KBM-7 (cell line): ENCODE results near the gene LYPD8.

Experiments used
- DNase-seq: peaks from one replicate; pipeline ENCODE4 v3.0.0-alpha.2; 2015
- in situ Hi-C: fragments of 300-500 bp; cut with MboI; formaldehyde crosslinking; loops from 2 replicates; pipeline ENCODE4 v1.14.3; 2020; ENCODE audit warnings: low sequenced_read_pairs, low pct_unique_long_range_greater_than_20kb, mixed read lengths

Gene LYPD8

DNA sequence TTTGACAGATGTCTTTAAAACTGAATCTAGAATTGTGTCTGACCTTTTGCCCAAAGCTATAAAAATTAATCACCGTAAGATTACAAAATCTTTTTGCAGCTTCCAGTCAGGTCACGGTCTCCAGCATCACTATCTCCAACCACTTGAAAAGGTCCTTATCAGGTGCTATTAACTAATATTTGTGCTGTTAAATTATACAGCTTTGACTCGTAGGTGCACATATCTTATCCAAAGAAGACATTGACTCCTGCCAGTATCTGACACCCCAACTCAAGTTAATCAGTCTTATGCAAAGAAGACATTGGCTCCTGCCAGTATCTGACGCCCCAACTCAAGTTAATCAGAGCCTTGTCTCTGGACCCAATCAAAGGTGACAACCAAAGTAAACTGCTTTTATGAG lies 19.9 kb upstream of the LYPD8 start:
- no peak for DNase-seq
- in situ Hi-C loops = no loop called here

DNA sequence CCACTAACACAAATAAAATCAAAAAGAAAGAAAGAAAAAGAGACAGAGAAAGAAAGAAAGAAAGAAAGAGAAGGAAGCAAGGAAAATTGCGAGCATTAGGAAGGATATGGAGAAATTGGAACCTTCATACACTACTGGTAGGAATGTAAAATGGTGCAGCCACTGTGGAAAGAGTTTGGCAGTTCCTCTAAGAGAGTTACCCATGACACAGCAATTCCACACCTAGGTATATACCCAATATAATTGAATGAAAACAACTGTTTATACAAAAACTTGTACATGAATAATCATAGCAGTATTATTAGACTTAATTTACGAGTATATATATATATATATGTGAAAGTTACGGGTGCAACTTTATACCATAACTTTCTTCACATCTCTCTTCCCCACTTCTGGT lies 4.1 kb upstream of the LYPD8 start:
- DNase-seq = no peak
- in situ Hi-C loops = no loop called here

DNA sequence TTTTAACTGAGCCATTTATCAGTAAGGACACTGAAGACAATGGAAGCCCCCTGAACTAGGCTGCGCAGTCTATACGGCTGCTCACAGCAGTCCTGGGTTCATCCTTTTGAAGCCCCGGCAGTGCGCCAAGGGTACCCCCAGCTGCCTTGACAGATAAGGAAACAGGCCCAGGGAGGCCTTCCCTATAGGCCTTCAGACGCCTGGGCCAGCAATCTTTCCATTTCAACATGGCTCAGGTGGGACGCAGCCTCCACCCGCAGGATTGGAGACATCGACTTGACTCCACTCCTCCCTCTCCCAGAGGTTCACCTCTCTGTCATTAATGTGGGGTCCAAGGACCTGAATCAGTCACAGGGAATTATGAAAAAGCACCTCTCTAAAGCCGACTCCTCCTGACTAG lies 2.8 kb upstream of the LYPD8 start:
- no peak for DNase-seq
- in situ Hi-C loops = no loop called here

DNA sequence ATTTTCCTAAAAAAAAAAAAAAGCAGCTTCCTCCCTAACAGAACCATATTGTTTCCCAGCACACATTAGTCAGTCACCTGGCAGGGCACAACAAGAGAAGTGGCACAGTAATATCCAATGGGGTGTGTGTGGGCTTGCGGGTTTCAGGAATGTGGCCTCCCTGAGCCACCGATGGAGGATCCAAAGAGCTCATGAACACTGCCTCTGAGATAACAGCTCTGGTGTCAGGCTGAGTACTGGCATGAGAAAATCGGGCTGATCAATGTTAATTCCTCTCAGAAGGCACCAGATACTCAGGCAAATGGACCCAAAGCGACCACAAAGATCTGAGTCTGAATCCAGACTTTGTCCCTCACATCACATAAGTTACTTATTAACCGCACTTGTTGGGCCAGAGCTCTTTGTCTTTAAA lies 2.2 kb upstream of the LYPD8 start:
- in situ Hi-C loops = no loop called here
- DNase-seq = no peak

DNA sequence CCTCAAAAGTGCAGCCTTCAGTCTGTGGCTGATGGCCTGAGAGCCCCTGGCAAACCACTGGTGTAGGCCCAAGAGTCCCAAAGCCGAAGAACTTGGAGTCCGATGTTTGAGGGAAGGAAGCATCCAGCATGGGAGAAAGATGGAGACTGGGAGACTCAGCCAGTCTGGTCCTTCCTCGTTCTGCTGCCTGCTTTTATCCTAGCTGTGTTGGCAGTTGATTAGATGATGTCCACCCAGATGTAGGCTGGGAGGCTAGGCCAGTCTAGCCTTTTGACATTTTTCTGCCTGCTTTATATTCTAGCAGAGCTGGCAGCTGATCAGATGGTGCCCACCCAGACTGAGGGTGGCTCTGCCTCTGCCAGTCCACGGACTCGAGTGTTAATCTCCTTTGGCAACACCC lies 1.1 kb upstream of the LYPD8 start:
- DNase-seq = no peak
- in situ Hi-C loops = no loop called here

DNA sequence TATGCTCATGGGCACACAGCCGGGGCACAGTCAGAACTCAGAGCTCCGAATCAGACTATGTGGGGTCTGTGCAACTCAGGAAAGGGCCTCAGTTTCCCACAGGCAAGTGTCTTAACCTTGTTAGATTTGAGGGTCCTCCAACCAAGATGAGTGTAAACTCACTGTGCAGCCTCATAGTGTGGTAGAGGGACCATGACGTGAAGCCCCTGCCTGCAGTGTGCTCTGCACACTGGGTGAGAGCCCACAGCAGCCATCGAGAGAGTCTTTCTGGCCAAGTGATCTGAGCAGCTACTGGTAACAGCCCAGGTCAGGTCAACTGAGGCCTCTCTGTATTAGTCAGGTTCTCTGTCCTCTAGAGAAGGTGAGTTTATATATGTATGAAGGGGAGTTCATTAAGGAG lies 592 bp upstream of the LYPD8 start:
- DNase-seq = no peak
- in situ Hi-C loops = no loop called here

DNA sequence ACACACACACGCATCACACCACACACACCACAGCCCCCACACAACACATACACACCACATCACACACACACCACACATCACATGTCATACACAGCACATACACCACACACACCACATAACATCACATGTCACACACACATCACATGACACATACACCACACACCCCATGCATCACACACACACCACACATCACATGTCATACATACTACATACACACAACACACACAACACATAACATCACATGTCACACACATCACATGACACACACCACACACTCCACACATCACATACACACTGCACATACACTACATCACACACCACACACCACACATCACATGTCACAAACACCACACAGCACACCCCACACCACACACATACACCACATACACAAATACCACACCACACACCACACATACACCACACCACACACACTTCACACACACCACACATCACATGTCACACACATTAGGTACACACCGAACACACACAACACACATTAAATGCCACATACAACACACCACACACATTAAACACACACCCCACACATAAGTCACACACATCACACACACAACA lies 1.8 kb downstream of the LYPD8 start:
- in situ Hi-C loops = no loop called here
- no peak for DNase-seq

DNA sequence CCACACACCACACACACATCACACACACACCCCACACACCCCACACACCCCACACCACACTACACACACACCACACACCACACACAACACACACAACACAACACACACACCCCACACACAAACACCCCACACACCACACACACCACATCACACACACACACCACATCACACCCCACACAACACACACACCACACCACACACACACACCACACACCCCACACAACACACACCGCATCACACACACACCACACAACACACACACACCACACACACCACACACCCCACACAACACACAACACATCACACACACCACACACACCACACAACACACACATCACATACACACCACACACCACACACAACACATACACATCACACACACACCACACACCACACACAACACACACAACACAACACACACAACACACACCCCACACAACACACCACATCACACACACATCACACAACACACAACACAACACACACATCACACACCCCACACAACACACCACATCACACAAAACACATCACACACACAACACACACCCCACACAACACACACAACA lies 2.4 kb downstream of the LYPD8 start:
- in situ Hi-C loops = no loop called here
- DNase-seq = no peak

DNA sequence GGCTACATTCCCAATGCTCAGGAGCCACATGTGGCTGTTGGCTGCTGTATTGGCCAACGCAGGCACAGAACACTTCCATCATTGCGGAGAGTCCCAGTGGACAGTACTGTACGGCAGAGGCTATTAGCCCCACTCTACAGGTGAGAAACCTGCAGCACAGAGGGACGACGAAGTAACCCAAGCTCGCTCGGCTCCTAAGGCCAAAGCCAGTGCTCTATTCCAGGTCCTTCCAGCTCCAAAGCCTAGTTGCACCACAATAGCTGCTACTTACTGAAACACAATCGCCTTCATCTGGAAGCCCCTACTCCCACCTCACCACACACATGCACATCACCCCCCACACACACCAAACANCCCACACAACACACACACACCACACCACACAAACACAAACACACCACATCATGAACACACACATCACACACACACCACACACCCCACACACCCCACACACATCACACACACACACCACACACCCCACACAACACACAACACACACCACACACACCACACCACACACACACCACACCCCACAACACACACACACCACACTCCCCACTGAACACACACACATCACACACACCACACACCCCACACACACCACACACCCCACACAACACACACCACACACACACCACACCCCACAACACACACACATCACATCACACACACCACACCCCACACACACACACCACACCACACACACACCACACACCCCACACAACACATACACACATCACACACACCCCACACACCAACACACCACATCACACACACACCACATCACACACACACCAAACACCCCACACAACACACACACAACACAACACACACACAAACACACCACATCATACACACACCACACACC lies 3.2 kb downstream of the LYPD8 start:
- no peak for DNase-seq
- in situ Hi-C loops = no loop called here

DNA sequence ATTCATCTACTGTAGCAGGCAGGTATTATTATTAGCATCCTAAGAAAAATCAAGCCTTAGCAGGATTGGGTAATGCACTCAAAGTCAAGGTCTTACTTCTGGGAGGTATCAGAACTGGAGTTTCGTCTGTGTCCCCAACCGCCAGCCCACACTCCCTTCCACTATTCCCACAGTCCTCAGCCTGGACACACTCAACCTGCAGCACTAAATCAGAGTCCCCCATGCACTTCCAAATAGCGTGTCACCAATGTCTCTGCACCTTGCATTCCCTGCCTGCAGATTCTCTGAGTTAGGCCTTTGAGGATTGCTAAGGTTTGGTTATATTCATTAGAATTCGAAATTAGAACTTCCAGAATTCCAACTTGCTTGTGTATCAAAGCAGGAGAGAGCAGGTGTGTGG lies 3.9 kb downstream of the LYPD8 start:
- in situ Hi-C loops = no loop called here
- no peak for DNase-seq

DNA sequence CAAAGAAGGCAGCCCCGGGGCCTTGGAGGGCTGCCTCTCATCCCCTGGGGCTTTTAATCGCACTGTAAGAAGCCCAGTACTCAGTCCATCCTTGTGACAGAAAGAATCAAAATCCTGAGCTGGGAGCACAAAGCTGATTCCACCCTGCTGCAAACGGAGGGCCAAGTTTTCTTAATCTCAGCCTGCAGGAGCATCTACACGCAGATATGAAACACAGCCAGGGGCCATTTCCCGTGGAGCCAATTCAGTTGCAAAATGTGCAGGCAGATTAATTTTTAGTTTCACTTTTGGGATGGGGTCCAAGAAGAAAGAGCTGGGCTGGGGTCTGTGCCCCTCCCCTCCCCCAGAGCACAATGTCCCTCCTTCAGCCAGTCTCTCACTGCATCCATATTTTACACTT lies 4.4 kb downstream of the LYPD8 start:
- in situ Hi-C loops = no loop called here

DNA sequence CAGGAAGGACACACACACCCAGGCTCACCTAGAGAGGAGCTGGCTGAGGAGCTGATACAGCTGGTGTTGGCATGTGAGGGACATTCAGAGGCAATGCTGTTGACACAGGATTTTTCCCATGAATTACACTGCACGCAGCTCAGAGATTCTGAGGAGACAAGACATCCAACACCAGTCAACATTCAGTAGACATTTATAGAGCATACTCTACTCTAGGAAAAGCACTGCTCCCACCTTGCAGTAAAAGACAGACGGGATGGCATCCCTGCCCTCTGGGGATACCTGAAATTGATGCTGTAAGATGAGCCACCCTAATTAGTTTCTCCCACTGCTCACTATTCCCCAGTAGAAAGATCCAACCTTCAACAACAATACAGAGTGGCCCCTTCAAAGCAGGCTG lies 5.1 kb downstream of the LYPD8 start:
- no peak for DNase-seq
- in situ Hi-C loops = no loop called here

More for the DNA sequence above, 4.4 kb downstream of the LYPD8 start:
- no peak for DNase-seq

DNA sequence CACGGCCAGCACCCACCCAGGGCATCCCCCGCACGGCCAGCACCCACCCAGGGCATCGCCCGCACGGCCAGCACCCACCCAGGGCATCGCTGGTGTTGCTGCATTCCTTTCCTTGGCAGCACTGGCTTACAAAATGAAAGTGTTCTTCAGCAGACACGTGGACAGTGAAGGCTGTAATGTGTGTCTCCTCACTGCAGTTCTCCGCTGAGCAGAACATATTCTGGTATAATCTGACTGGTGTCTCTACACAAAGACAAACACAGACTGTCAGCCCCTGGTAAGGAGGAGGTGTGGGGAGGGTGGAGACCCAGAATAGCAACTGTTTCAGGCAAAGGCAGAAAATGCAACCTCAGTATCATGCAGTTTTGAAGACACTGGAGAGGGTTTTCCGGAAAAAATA lies 7.3 kb downstream of the LYPD8 start:
- in situ Hi-C loops = no loop called here
- DNase-seq = no peak

DNA sequence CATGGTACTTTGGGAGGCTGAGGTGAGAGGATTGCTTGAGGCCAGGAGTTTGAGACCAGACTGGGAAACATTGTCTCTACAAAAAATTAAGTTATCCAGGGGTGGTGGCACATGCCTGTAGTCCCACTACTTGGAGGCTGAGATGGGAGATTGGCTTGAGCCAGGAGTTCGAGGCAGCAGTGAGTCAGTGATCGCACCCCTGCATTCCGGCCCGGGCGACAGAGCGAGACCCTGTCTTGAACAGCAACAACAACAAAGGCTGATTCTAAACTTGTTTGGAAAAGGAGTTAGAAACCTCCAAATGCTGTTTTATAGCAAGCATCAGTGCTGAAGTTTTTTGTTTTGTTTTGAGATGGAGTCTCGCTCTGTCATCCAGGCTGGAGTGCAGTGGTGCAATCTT lies 14.7 kb downstream of the LYPD8 start:
- DNase-seq = no peak
- in situ Hi-C loops = no loop called here

DNA sequence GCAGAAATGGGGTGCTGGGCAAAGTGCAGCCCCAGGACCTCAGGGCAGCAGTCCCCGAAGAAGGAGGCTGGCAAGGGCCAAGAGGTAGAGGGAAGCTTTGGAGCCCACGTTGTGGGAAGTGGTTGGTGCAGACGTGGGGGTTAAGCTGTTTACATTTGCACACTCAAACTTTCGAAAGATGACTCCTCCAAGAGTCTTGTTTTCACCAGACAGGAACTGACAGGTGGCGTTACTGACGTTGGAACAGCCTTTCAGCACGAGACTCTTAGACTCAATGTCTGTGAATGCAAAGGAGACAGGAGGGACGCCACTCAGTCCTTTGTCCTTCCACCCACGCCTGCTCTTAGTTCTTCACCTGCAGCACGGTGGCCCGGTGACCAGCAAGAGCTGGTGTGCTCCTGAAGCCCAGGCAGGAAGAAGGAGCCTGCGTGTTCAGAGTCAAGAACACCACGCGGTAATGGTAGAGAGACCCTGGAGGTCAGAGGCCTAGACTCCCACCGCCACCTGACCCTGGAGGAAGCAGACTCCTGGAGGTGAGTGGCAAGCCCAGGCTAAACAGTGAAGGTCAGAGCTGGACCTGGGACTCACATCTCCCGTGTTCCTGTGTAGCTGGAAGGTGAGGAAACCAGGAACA lies 15.9 kb downstream of the LYPD8 start:
- DNase-seq = no peak
- in situ Hi-C loops = no loop called here

DNA sequence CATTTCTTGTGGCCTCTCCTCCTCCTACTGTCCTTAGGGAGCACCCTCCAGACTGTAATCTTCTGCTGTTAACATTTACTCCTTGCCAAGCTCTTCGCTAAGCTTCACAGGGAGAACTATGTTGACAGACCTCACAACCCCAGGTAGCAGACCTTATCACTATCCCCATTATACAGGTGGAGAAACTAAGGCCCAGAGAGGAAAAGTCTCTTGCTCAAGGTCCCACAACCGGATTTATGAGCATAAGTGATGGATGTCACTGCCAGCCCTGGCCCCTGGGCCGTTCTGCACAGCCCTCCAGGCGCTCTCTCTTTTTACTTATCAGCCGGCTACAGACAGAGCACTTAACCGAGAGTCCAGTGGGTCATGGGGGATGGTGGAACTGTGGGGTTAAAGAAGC lies 18.1 kb downstream of the LYPD8 start:
- no peak for DNase-seq
- in situ Hi-C loops = no loop called here

DNA sequence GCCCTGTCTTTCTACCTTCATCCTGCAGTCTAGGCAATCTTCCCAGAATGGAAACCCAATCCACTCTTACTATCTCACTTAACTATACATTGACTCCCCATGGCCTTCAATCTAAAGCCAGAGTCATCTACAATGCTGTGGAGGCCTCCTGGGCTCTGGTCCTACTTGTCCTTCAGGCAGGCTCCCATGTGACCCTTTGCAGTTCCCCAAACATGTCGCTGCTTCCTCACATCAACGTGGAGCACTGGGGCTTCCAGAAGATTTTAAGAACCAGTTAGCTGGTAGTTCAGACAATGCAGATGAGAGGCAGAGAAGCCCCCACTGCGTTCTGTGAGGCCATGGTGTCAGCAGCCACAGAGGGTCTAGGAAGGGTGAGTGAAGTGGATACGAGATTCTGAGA lies 18.6 kb downstream of the LYPD8 start:
- in situ Hi-C loops = no loop called here
- no peak for DNase-seq

DNA sequence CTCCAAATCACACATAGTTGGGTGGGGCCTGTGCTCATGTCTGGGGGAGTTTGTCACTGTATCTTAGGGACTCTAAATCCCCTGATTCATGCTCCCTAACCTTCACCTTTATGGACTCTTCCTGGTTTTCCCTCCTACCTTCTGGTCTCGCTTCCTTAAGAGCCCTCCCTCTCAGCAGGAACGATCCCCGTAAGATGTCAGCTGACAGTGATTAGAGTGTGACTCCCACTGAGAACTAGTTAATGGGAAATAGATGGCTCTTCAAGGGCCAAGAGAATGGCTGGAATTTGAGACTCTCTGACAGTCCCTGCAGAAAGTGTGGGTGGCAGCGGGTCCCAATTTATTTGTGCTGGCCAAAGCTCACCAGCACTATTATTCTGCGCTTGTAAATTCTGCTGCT lies 22.0 kb downstream of the LYPD8 start:
- in situ Hi-C loops = no loop called here
- DNase-seq = no peak

DNA sequence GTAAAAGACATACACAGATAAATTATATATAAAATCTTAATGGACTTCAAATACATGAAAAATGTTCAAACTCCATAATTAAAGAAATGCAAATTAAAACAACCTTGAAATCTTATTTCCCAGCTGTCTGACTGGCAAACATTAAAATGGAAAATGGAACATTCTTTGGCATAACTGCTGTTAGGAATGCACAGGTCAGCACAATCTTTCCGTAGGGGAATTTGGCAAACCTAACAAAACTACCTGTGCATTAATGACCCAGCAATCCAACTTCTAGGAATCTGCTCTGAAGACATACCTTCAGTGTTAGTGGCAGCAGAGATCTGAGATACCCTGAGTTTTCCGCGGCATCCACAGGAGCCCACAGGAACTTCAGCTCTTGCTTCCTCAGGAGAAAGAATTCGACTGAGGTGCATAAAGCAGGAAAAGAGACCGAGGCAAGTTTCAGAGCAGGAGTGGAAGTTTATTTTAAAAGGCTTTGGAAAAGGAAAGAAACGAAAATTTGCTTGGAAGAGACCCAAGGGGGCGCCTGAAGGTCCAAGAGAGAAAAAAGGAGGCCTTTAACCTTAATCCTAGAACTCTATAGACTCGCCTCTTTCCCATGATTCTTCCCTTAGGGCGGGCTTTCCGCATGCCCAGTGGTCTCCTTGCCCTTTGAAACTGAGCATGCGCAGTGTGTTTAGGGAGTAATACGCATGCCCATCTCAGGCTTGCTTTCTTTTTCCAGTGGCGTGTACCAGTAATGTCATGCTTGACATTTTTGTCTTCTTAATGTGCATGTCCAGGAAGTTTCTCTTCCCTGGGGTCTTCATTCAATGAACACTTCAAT lies 24.8 kb downstream of the LYPD8 start:
- DNase-seq = no peak
- in situ Hi-C loops = no loop called here

DNA sequence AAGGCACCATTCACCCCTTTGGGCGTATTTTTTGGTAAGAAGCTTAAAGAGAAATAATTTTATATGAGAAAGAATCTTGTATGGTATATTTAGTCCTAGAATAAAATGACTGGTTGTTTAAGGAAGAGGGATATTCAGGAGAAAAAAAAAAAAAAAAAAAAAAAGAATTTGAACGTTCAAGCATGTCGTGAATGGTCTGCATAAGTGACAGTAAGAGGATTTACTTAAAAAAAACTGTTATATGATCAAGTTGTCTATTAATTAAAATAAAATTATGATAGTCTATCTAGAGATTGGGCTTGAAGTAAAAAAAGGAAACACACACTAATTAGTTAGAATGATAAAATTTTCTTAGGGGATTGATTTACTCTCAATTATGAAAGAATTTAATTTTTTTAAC lies 41.3 kb downstream of the LYPD8 start:
- in situ Hi-C loops = no loop called here
- no peak for DNase-seq
